GM23338 (cell line): ENCODE measurements around the gene GATAD2B. TPM values are rescaled to one million over a fixed set of nuclear protein-coding genes. Genes with fewer than 3 reads are reported as not detected.
A peak's percentile ranks its signal among the peaks of the same experiment; 100 is the strongest.

Source experiments
- ATAC-seq: fragments of 200-7000 bp; cut with Tn5 transposase; 3 replicates; pipeline ENCODE4 v1.9.1; 2020
- DNase-seq: peaks from one replicate; pipeline ENCODE4 v3.0.0-alpha.2; 2015; ENCODE audit warnings: low spot score
- H2AFZ ChIP-seq: fragments of 200-600 bp; sonication (generic); 2 replicates; pipeline ENCODE4 v1.8.0; 2016; ENCODE audit warnings: antibody characterized with exemption, mild to moderate bottlenecking, moderate library complexity
- H3F3A ChIP-seq: fragments of 200-600 bp; sonication (generic); replicated peaks from 2 replicates; pipeline ENCODE4 v1.8.0; 2017; ENCODE audit warnings: antibody characterized with exemption, mixed run types, low read depth
- H3K27ac ChIP-seq: fragments of 200-600 bp; sonication (generic); 2 replicates; pipeline ENCODE4 v1.6.1; 2016; ENCODE audit warnings: low read depth
- H3K27me3 ChIP-seq: fragments of 200-600 bp; sonication (generic); 2 replicates; pipeline ENCODE4 v1.8.0; 2016; ENCODE audit warnings: mild to moderate bottlenecking, mixed run types, moderate library complexity; ENCODE audit not compliant: insufficient read depth
- H3K36me3 ChIP-seq: fragments of 200-600 bp; sonication (generic); 2 replicates; pipeline ENCODE4 v1.8.0; 2016; ENCODE audit warnings: mild to moderate bottlenecking; ENCODE audit not compliant: insufficient read depth
- H3K4me1 ChIP-seq: fragments of 200-600 bp; sonication (generic); 2 replicates; pipeline ENCODE4 v1.8.0; 2016; ENCODE audit warnings: mild to moderate bottlenecking, moderate library complexity; ENCODE audit not compliant: insufficient read depth
- H3K4me2 ChIP-seq: fragments of 200-600 bp; sonication (generic); 2 replicates; pipeline ENCODE4 v1.7.1; 2017; ENCODE audit warnings: mixed run types
- H3K4me3 ChIP-seq: fragments of 200-600 bp; sonication (generic); 2 replicates; pipeline ENCODE4 v1.6.1; 2016; ENCODE audit warnings: mixed run types
- H3K79me2 ChIP-seq: fragments of 200-600 bp; sonication (generic); replicated peaks from 2 replicates; pipeline ENCODE4 v1.8.0; 2017; ENCODE audit warnings: mild to moderate bottlenecking; ENCODE audit not compliant: insufficient read depth
- H3K9me2 ChIP-seq: fragments of 200-600 bp; sonication (generic); 2 replicates; pipeline ENCODE4 v1.8.0; 2017; ENCODE audit not compliant: insufficient read depth
- H4K20me1 ChIP-seq: fragments of 200-600 bp; sonication (generic); replicated peaks from 2 replicates; pipeline ENCODE4 v1.8.0; 2017; ENCODE audit warnings: mild to moderate bottlenecking; ENCODE audit not compliant: insufficient read depth
- H3K27ac Mint-ChIP-seq: 2 replicates; pipeline ENCODE4 v1.8.0; 2020; ENCODE audit warnings: inconsistent platforms, mild to moderate bottlenecking, moderate library complexity, mixed read lengths
- H3K27me3 Mint-ChIP-seq: 3 replicates; pipeline ENCODE4 v1.8.0; 2022; ENCODE audit warnings: low read depth, mild to moderate bottlenecking, moderate library complexity, mixed read lengths, inconsistent platforms; ENCODE audit not compliant: insufficient read depth, poor library complexity
- H3K36me3 Mint-ChIP-seq: 3 replicates; pipeline ENCODE4 v1.8.0; 2021; ENCODE audit warnings: low read depth, mild to moderate bottlenecking, inconsistent platforms, moderate library complexity, mixed read lengths
- H3K4me1 Mint-ChIP-seq: 3 replicates; pipeline ENCODE4 v1.8.0; 2020; ENCODE audit warnings: mild to moderate bottlenecking, inconsistent platforms, mixed read lengths
- H3K4me3 Mint-ChIP-seq: 3 replicates; pipeline ENCODE4 v1.8.0; 2021; ENCODE audit warnings: moderate library complexity, mild to moderate bottlenecking, inconsistent platforms, mixed read lengths
- H3K9me3 Mint-ChIP-seq: 3 replicates; pipeline ENCODE4 v1.8.0; 2020; ENCODE audit warnings: moderate library complexity, mild to moderate bottlenecking, inconsistent platforms, mixed read lengths
- CREB1 ChIP-seq: fragments of 250-450 bp; sonication (Bioruptor Pico); IDR thresholded peaks from 2 replicates; pipeline ENCODE4 v1.5.0; 2020; ENCODE audit warnings: low read depth, mild to moderate bottlenecking, moderate library complexity
- ETS1 ChIP-seq: IDR thresholded peaks from 2 replicates; pipeline ENCODE4 v1.6.1; 2016; ENCODE audit warnings: antibody characterized with exemption
- EZH2 ChIP-seq: fragments of 200-600 bp; sonication (generic); IDR thresholded peaks from one replicate; pipeline ENCODE4 v1.8.0; 2017; ENCODE audit warnings: antibody characterized with exemption, mild to moderate bottlenecking, low read depth; ENCODE audit not compliant: unreplicated experiment
- EZH2phosphoT487 ChIP-seq: fragments of 200-600 bp; sonication (generic); IDR thresholded peaks from one replicate; pipeline ENCODE4 v1.8.1; 2018; ENCODE audit warnings: antibody characterized with exemption; ENCODE audit not compliant: unreplicated experiment
- JUNB ChIP-seq: IDR thresholded peaks from one replicate; pipeline ENCODE4 v1.6.1; 2016; ENCODE audit warnings: antibody characterized with exemption; ENCODE audit not compliant: unreplicated experiment
- NANOG ChIP-seq: IDR thresholded peaks from 2 replicates; pipeline ENCODE4 v1.6.1; 2016; ENCODE audit warnings: antibody characterized with exemption, borderline replicate concordance
- POLR2AphosphoS5 ChIP-seq: IDR thresholded peaks from 2 replicates; pipeline ENCODE4 v1.6.1; 2016; ENCODE audit warnings: antibody characterized with exemption, low read depth
- REST ChIP-seq: IDR thresholded peaks from one replicate; pipeline ENCODE4 v1.6.1; 2018; ENCODE audit warnings: antibody characterized with exemption; ENCODE audit not compliant: unreplicated experiment
- STAT1 ChIP-seq: IDR thresholded peaks from one replicate; pipeline ENCODE4 v1.6.1; 2016; ENCODE audit warnings: antibody characterized with exemption; ENCODE audit not compliant: unreplicated experiment
- ZNF114 ChIP-seq: fragments of 250-450 bp; sonication (Bioruptor Pico); IDR thresholded peaks from 2 replicates; pipeline ENCODE4 v1.5.0; 2020; ENCODE audit warnings: mild to moderate bottlenecking, moderate library complexity
- ZNF331 ChIP-seq: fragments of 250-450 bp; sonication (Bioruptor Pico); IDR thresholded peaks from 2 replicates; pipeline ENCODE4 v1.5.0; 2020; ENCODE audit warnings: low read depth, mild to moderate bottlenecking, moderate library complexity
- ZNF462 ChIP-seq: fragments of 250-450 bp; sonication (Bioruptor Pico); IDR thresholded peaks from 2 replicates; pipeline ENCODE4 v1.5.0; 2020; ENCODE audit warnings: mild to moderate bottlenecking, moderate library complexity
- polyA plus RNA-seq: library from polyadenylated mRNA; unstranded; fragments of >200 nt; fragmentation: Nextera tagmentation; extraction: Ambion mirVana; gene quantifications from 2 replicates; pipeline ENCODE4 v1.2.1, GENCODE V29; 2016
- total RNA-seq: library from RNA; depleted of rRNA; stranded (reverse); fragments of >200 nt; shearing (Covaris generic); gene quantifications from 2 replicates; pipeline ENCODE4 v1.2.3, GENCODE V29; 2014
- TF ChIP-seq, protein P1 (sequence below), 2 experiments: fragments of 200-600 bp in 1 of 2; sonication (generic) in 1 of 2; conservative IDR thresholded peaks; 2 replicates each; pipeline versions ENCODE4 v1.5.1 to v1.6.1; 2016 to 2017; ENCODE audit warnings: antibody characterized with exemption in 2 of 2, low read depth in 2 of 2, mild to moderate bottlenecking in 2 of 2, moderate library complexity in 1 of 2

GATAD2B gene
- total and polyA plus RNA-seq, 2 experiments from 2014 or later: 5.2 to 17.8 TPM

DNA sequence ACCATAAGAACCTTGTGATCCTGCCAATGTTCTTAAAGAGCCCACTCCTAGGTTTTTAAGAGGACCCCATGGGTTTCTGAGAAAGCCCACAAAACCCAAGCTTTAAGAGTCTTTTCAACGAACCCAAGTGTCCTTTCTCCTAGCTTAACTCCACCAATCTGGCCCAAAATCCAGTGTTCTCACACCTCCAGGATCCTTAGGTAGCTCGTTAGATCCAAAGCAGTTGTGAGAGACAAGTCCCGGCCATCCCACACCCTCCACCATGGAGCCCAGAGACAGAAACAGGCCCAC is 22.0 kb upstream of the GATAD2B start:
- H3K27me3 Mint-ChIP-seq: peaks cover 17% of the 10 kb centered on the region
- no peaks in the 10 kb centered on the region for H3K27me3 ChIP-seq
- 0 out of 2 replicates have a peak, but pooled peaks cover 7% of the 10 kb centered on the region for H3K36me3 ChIP-seq
- H3K36me3 Mint-ChIP-seq: peaks cover 44% of the 10 kb centered on the region
- peaks cover 10% of the 10 kb centered on the region; the same call in 1 of the 2 replicates for H3K4me1 ChIP-seq
- no peak overlapping the region for H2AFZ ChIP-seq
- H3K4me3 ChIP-seq: peak overlapping the region; percentile 95
- H3K4me3 Mint-ChIP-seq: peak overlapping the region; percentile 87
- DNase-seq (no peak), ATAC-seq (no peak)
- H3K9me3 Mint-ChIP-seq: no peaks in the 10 kb centered on the region; the same call in 2 of the 3 replicates
- TF ChIP-seq CREB1 (CRISPR knock-in tag): no peak
- no peak for TF ChIP-seq POLR2AphosphoS5
- TF ChIP-seq STAT1: no peak
- no peak for TF ChIP-seq EZH2
- no peak for TF ChIP-seq ETS1
- TF ChIP-seq, protein P1, sequence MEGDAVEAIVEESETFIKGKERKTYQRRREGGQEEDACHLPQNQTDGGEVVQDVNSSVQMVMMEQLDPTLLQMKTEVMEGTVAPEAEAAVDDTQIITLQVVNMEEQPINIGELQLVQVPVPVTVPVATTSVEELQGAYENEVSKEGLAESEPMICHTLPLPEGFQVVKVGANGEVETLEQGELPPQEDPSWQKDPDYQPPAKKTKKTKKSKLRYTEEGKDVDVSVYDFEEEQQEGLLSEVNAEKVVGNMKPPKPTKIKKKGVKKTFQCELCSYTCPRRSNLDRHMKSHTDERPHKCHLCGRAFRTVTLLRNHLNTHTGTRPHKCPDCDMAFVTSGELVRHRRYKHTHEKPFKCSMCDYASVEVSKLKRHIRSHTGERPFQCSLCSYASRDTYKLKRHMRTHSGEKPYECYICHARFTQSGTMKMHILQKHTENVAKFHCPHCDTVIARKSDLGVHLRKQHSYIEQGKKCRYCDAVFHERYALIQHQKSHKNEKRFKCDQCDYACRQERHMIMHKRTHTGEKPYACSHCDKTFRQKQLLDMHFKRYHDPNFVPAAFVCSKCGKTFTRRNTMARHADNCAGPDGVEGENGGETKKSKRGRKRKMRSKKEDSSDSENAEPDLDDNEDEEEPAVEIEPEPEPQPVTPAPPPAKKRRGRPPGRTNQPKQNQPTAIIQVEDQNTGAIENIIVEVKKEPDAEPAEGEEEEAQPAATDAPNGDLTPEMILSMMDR (conservative IDR thresholded peaks at IDR 0.05; ENCODE audit: low read depth in 2 of 2): no peak
- no peak for TF ChIP-seq JUNB
- TF ChIP-seq REST: no peak
- no peak for TF ChIP-seq ZNF114
- no peak for TF ChIP-seq ZNF331 (CRISPR knock-in tag)
- no peak for TF ChIP-seq EZH2phosphoT487
- TF ChIP-seq NANOG: no peak
- TF ChIP-seq ZNF462 (CRISPR knock-in tag): no peak
- H3K4me2 ChIP-seq: peak overlapping the region; percentile 99
- H4K20me1 ChIP-seq: 0 out of 2 replicates have a peak, but pooled peaks cover 3% of the 10 kb centered on the region
- H3K79me2 ChIP-seq: peaks cover 16% of the 10 kb centered on the region
- no peaks in the 10 kb centered on the region for H3K9me2 ChIP-seq
- no peak overlapping the region for H3K27ac ChIP-seq
- peaks cover 18% of the 10 kb centered on the region for H3K4me1 Mint-ChIP-seq
- peaks cover 5% of the 10 kb centered on the region; the same call in 1 of the 2 replicates for H3F3A ChIP-seq
- no peak overlapping the region for H3K27ac Mint-ChIP-seq
